T-helper 2 cell (primary cell): ENCODE measurements around the gene GPS2.
"Not testable (repeated sequence)": the region's sequence is repeated elsewhere in the genome, so short reads cannot be mapped to it uniquely, and the experiment has no call there.

ENCODE experiments used
- DNase-seq, 5 experiments: peaks; one replicate each; pipeline versions ENCODE4 v3.0.0 to v3.0.0-alpha.2; 2012 to 2022
- total RNA-seq, 2 donors: gene quantifications; one replicate each; lab custom pipeline; 2026; lab: John Stamatoyannopoulos, UW

GPS2 gene
- total RNA-seq = 4.9 to 8.4 reads per million in 2 donors

GRCh38 chr17:7314719-7315569 is at the start of gene GPS2:
Gene GPS2, minus strand, starts transcription at chr17:7315360. Its CDS starts 308 bp downstream, at chr17:7315052.
- DNase-seq = peak; percentile 86 to 95 (median 89)

GRCh38 chr17:7363311-7363710 is 48.2 kb upstream of the GPS2 start:
- no peak for DNase-seq

GRCh38 chr17:7361906-7362305 is 46.7 kb upstream of the GPS2 start:
- DNase-seq = no peak

- DNase-seq = no peak
Observed at GRCh38 chr17:7357381-7357780, 42.2 kb upstream of the GPS2 start.

GRCh38 chr17:7356756-7357155 is 41.6 kb upstream of the GPS2 start:
- no peak for DNase-seq

- peak; percentile 61 to 87 (median 75) for DNase-seq
Observed at GRCh38 chr17:7356072-7356549, 41.0 kb upstream of the GPS2 start.

- no peak for DNase-seq
Observed at GRCh38 chr17:7355573-7355972, 40.4 kb upstream of the GPS2 start.

GRCh38 chr17:7355053-7355452 is 39.9 kb upstream of the GPS2 start, which contains the start of gene TMEM95:
Gene TMEM95, plus strand, starts transcription at chr17:7355156. Its CDS starts 49 bp downstream, at chr17:7355205.
- DNase-seq = no peak

GRCh38 chr17:7354262-7354843 is 39.2 kb upstream of the GPS2 start:
- DNase-seq = peak in 1 of 5 experiments; percentile 38

- no peak for DNase-seq
Observed at GRCh38 chr17:7352910-7353635, 37.9 kb upstream of the GPS2 start.

GRCh38 chr17:7352503-7352889 is 37.3 kb upstream of the GPS2 start:
- no peak for DNase-seq

- peak; percentile 48 to 90 (median 59) for DNase-seq
Observed at GRCh38 chr17:7351665-7352502, 36.7 kb upstream of the GPS2 start, which contains the start of gene KCTD11. Gene KCTD11, plus strand, starts transcription at chr17:7352162.

- no peak for DNase-seq
Observed at GRCh38 chr17:7348478-7349242, 33.5 kb upstream of the GPS2 start.

GRCh38 chr17:7347630-7348477 is 32.7 kb upstream of the GPS2 start:
- no peak for DNase-seq

GRCh38 chr17:7346761-7347614 is 31.8 kb upstream of the GPS2 start:
- no peak for DNase-seq

- no peak for DNase-seq
Observed at GRCh38 chr17:7343250-7343649, 28.1 kb upstream of the GPS2 start.

GRCh38 chr17:7341842-7342241 is 26.7 kb upstream of the GPS2 start:
- no peak for DNase-seq

- no peak for DNase-seq
Observed at GRCh38 chr17:7340179-7340578, 25.0 kb upstream of the GPS2 start.

- not testable (repeated sequence) for DNase-seq
Observed at GRCh38 chr17:7337600-7337999, 22.4 kb upstream of the GPS2 start.
